Activated CD8-positive, alpha-beta memory T cell treated with anti-CD3 and anti-CD28 coated beads for 1 hour (primary cell): ENCODE measurements around the gene CDKN3.
"Not testable (repeated sequence)": the region's sequence is repeated elsewhere in the genome, so short reads cannot be mapped to it uniquely, and the experiment has no call there.

ENCODE experiments used
- DNase-seq, 2 donors: peaks; one replicate each; pipeline ENCODE4 v3.0.0-alpha.2; 2020; ENCODE audit warnings: low read depth in 1 of 2; ENCODE audit errors: extremely low read depth in 1 of 2

Gene CDKN3

GRCh38 chr14:54420478-54421142 lies 23.8 kb downstream of the CDKN3 start:
- DNase-seq: no peak

- no peak for DNase-seq
Observed at GRCh38 chr14:54423991-54424390, 27.2 kb downstream of the CDKN3 start.

- no peak for DNase-seq
Observed at GRCh38 chr14:54424479-54424901, 27.7 kb downstream of the CDKN3 start.

- no peak for DNase-seq
Observed at GRCh38 chr14:54425068-54425467, 28.3 kb downstream of the CDKN3 start.

- no peak for DNase-seq
Observed at GRCh38 chr14:54425537-54426274, 28.9 kb downstream of the CDKN3 start.

- no peak for DNase-seq
Observed at GRCh38 chr14:54427871-54428270, 31.1 kb downstream of the CDKN3 start.

GRCh38 chr14:54428527-54428926 lies 31.7 kb downstream of the CDKN3 start:
- DNase-seq: no peak

GRCh38 chr14:54435500-54435981 lies 38.7 kb downstream of the CDKN3 start:
- no peak for DNase-seq

- DNase-seq: not testable (repeated sequence)
Observed at GRCh38 chr14:54437954-54438353, 41.1 kb downstream of the CDKN3 start.

- DNase-seq: no peak
Observed at GRCh38 chr14:54438703-54439102, 41.9 kb downstream of the CDKN3 start.

GRCh38 chr14:54440037-54440436 lies 43.2 kb downstream of the CDKN3 start:
- DNase-seq: no peak

GRCh38 chr14:54440476-54440872 lies 43.7 kb downstream of the CDKN3 start:
- DNase-seq: no peak

- DNase-seq: peak; percentile 74 to 92
Observed at GRCh38 chr14:54440873-54441868, 44.4 kb downstream of the CDKN3 start, which contains the start of gene CNIH1. CNIH1 (minus strand) TSS chr14:54441374; CDS start chr14:54441327, 47 bp downstream.

GRCh38 chr14:54442961-54443360 lies 46.2 kb downstream of the CDKN3 start:
- DNase-seq: not testable (repeated sequence)

GRCh38 chr14:54443981-54444380 lies 47.2 kb downstream of the CDKN3 start:
- DNase-seq: no peak

- no peak for DNase-seq
Observed at GRCh38 chr14:54444681-54445080, 47.9 kb downstream of the CDKN3 start.

- DNase-seq: no peak
Observed at GRCh38 chr14:54446161-54446693, 49.4 kb downstream of the CDKN3 start.

- DNase-seq: no peak
Observed at GRCh38 chr14:54447231-54447692, 50.5 kb downstream of the CDKN3 start.

GRCh38 chr14:54450535-54450934 lies 53.7 kb downstream of the CDKN3 start:
- no peak for DNase-seq

- DNase-seq: no peak
Observed at GRCh38 chr14:54451121-54451601, 54.4 kb downstream of the CDKN3 start.
